Ovary (tissue), 3 donors: Measurements from ENCODE around the gene AGR3.

ENCODE experiments used
- CTCF ChIP-seq, 3 donors: fragments of 450-650 bp in 2 of 3; fragments of 200-600 bp in 1 of 3; IDR thresholded peaks; one replicate each; pipeline versions ENCODE4 v1.5.1 to v1.8.0; 2016 to 2022; ENCODE audit warnings: antibody characterized with exemption in 3 of 3, mild to moderate bottlenecking in 1 of 3
- EP300 ChIP-seq: sonication (generic); formaldehyde crosslinking; IDR thresholded peaks from one replicate; pipeline ENCODE4 v1.6.1; 2017; ENCODE audit warnings: antibody characterized with exemption
- donor health status: DM: no; HTN: no; CAD: no.

DNA sequence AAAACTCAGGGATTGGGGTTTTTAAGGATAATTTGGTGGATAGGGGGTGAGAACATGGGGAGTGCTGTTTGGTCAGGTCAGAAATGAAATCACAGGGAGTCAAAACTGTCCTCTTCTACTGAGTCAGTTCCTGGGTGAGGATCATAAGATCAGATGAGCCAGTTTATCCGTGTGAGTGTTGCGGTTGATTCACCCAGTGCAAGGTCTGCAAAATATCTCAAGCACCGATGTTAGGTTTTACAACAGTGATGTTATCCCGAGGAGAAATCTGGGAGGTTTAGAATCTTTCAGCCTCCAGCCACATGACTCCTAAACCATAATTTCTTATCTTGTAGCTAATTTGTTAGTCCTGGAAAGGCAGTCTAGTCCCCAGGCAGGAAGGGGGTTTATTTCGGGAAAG, 45.3 kb downstream of the AGR3 start:
- no peak for TF ChIP-seq EP300
- no peak for TF ChIP-seq CTCF (IDR thresholded peaks at IDR 0.05)
